GM12801 (cell line): ENCODE results near the gene RALGPS1.

Experiments
- TF ChIP-seq, protein P1 (sequence below): IDR thresholded peaks from one replicate; pipeline ENCODE4 v1.5.1; 2011; ENCODE audit warnings: control low read depth; ENCODE audit not compliant: insufficient read length; ENCODE audit errors: extremely low read depth

RALGPS1 gene

DNA sequence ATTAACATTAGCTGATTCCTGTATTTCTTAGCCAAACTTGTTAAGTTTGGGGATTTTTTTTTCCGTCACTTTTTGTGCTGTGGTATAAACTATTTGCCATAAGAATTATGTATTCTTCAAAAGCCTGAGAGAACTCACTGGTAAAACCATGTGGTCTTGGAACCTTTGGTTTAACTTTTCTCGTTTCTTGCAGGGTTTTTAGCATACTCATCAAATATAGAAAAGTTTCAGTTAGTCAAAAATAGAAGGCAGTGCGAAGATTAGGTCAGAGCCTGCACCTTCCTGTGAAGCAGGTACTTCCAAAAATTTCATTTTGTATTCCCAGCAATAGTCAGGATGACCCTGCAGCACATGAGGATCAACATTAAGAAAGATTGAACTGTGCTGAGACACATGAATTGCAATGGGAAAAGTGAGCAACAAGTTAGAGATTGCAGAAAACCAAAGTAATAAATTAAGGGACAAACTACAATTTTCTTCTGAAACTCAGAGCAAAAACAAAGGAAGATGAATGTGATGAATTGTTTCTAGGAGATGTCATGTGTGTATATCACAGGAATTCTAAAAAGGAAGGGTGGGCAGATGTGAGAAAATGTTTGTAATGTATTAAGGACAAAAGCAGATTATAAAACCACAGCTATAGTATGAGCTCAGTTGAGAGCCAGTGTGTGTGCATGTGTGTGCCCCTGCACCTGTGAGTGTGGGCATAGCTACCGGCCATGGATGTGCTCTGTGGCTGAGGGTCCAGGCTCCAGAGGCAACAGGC lies 105.6 kb downstream of the RALGPS1 start:
- TF ChIP-seq, protein P1, sequence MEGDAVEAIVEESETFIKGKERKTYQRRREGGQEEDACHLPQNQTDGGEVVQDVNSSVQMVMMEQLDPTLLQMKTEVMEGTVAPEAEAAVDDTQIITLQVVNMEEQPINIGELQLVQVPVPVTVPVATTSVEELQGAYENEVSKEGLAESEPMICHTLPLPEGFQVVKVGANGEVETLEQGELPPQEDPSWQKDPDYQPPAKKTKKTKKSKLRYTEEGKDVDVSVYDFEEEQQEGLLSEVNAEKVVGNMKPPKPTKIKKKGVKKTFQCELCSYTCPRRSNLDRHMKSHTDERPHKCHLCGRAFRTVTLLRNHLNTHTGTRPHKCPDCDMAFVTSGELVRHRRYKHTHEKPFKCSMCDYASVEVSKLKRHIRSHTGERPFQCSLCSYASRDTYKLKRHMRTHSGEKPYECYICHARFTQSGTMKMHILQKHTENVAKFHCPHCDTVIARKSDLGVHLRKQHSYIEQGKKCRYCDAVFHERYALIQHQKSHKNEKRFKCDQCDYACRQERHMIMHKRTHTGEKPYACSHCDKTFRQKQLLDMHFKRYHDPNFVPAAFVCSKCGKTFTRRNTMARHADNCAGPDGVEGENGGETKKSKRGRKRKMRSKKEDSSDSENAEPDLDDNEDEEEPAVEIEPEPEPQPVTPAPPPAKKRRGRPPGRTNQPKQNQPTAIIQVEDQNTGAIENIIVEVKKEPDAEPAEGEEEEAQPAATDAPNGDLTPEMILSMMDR, result no peak

DNA sequence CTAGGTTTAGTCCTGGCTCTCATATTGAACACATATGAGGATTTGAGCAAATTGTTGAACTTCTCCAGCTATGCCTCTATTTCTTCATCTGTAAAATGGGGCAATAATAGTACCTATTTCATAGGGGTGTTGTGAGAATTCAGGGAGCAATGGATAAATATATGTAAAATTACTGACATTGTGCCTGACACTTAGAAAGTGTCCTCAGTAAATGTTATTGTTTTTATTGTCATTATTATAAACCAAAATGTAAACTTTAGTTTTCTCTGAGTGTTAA lies 106.2 kb downstream of the RALGPS1 start:
- TF ChIP-seq, protein P1, result no peak

DNA sequence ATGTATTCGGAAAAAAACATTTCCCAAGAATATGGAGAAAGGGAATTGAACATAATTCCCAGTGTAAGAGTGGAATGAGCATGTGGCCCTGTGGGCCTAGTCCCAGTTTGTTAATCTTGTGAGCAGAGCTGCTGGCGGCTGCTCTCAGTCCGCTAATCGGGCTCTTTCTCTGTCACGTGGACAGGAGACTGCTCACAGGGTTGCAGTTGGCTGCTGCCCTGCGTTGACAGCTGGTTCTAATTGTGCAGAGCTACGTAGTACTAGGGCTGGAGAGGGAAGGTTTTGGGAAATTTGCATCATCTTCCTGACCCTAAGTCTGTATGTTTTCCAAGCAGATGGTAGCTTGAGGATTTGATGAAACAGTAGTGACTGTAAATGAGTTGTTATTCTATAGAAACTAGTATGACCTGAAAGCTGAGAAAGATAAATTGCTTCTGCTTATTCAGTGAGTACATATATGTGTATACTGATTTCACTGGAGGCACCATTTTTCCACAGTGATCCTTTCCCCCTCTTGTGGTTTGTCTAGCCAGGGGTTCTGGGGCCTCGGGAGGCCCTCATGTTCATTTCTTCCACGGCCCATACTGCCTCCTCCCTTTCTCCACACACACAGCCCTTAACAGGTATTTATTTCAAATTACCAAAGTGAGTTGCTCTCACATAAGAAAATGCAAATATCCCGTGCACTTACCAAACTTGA lies 107.2 kb downstream of the RALGPS1 start:
- TF ChIP-seq, protein P1, result no peak

DNA sequence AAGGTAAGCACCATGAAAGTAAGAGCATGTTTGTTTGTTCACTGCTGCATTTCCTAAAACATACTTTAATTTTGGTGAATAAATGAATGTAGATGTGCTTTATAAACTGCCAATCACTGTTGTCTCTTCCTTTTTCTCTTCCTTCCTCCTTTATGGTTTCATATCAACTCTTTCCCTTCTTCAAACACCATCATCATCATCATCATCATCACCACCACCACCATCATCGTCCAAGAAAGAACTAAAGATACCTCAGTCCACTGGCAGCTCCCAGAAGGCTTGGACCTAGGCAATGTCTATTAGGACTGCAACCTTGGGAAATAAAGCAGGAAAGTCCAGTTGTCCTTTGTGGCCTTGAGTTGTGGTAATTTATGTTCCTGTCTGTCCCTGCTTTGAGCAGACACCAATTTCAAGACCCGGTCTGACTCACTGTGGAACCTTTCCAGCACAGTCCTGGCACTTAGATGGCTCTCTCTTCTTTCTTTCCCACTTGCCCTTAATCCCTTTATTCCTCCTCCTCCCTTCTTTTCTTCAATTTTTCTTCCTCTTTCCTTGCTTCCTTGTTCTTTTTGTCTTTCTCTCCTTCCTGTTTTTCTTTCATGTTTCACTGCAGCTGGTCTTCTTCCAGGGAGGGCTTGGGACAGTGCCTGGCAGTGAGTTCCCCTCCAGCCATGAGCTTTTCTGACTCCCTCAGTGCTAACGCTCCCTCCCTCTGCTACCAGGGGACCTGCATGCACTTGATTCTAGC lies 108.5 kb downstream of the RALGPS1 start:
- TF ChIP-seq, protein P1, result no peak

DNA sequence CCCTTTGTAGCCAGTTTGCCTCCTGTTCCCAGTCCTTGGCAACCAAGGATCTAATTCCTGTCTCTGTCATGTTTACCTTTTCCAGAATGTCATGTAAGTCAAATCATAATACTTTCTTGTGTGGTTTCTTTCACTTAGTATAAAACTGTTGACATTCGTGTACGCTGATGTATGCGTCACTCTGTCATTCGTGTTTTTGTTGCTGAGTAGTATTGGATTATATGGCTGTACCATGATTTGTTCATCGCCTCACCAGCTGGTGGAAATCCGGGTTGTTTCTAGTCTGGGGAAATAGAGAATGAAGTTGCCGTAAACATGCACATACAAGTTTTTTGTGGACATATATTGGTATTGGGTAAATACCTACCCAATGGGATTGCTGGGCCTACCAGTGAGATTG lies 110.5 kb downstream of the RALGPS1 start:
- TF ChIP-seq, protein P1, result no peak

DNA sequence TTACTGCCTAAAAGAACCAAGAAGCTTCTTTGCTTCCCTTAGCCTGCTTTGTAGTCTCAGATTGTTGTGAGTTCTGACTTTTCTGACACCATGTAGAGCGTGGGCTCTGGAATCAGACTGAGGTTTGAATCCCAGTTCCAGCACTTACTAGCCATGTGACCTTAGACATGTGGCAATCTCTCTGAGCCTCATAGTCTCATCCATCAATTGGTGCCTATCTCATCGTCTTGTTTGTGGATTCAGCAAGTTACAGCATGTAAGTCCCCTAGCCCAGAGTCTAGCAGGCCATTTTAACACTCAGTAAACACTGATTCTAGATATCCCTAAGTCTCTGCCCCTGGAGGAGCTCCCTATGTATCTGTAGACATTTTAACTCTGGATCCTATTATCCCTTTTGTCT lies 113.1 kb downstream of the RALGPS1 start:
- TF ChIP-seq, protein P1, result no peak

DNA sequence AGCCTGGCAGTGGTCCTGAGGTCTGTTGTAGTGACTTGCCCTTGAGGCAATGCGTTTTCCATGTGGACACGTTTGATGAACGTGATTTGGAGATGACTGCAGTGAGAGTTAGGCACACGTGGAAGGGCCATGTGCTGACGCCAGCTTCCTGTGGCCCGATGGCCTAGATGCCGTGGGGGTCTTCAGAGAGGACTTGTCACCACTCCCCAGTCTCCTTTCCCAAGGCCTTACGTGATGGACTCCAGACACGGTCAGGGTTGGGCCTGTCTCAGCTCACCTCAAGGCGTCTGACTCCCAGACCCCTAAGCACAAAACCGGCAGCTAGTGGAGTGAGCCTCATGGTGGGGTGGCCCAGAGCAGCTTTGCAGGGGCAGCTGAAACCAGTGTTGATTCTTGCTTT lies 115.0 kb downstream of the RALGPS1 start:
- TF ChIP-seq, protein P1, result no peak
